Pancreas (tissue), 10 donors: ENCODE results near the gene VGLL2. TPM values are rescaled to one million over a fixed set of nuclear protein-coding genes. Genes with fewer than 3 reads are reported as not detected.

Experiments used
- ATAC-seq, 4 donors: fragments of 200-7000 bp; cut with Tn5 transposase; one replicate each; pipeline versions ENCODE4 v1.8.0 to v1.9.1; 2020; ENCODE audit warnings: mild to moderate bottlenecking in 4 of 4, moderate library complexity in 4 of 4
- DNase-seq, 6 donors: peaks; one replicate each; pipeline ENCODE4 v3.0.0-alpha.2; 2020
- FAIRE-seq: peaks from 2 replicates; lab custom pipeline; 2012; peaks lifted over from hg19 to GRCh38; lab: Jason Lieb, UNC
- H3K27ac ChIP-seq, 4 donors: fragments of 200-600 bp; sonication (generic); 1 replicate in 3 of 4; 2 replicates in 1 of 4; pipeline versions ENCODE4 v1.5.0 to v1.8.0; 2020
- H3K27me3 ChIP-seq, 4 donors: fragments of 200-600 bp; one replicate each; pipeline ENCODE4 v1.8.0; 2021
- H3K36me3 ChIP-seq, 3 donors: fragments of 200-600 bp; sonication (generic) in 1 of 3; one replicate each; pipeline versions ENCODE4 v1.5.0 to v1.8.0; 2020 to 2021
- H3K4me1 ChIP-seq, 3 donors: fragments of 200-600 bp; one replicate each; pipeline ENCODE4 v1.8.0; 2021
- H3K4me3 ChIP-seq, 4 donors: fragments of 200-600 bp; sonication (generic) in 2 of 4; one replicate each; pipeline versions ENCODE4 v1.5.0 to v1.8.0; 2020 to 2021
- H3K9me3 ChIP-seq, 4 donors: fragments of 200-600 bp; one replicate each; pipeline ENCODE4 v1.8.0; 2021
- CTCF ChIP-seq, 4 donors: fragments of 200-600 bp; sonication (generic) in 3 of 4; IDR thresholded peaks; one replicate each; pipeline versions ENCODE4 v1.5.0 to v1.8.0; 2021; ENCODE audit warnings: antibody characterized with exemption in 4 of 4
- WGBS, 2 donors: extraction: QIAGEN DNeasy Blood & Tissue Kit; methylation state at CpG; one replicate each; pipeline ENCODE4 v1.1.7; 2013; 5-methylcytosine and 5-hydroxymethylcytosine counted together
- intact Hi-C, 3 donors: fragments of 100-400 bp; cut with DNase I; formaldehyde crosslinking; loops; one replicate each; pipeline versions ENCODE4 v1.11.1 to v1.14.2; 2022
- polyA plus RNA-seq, 2 donors: library from polyadenylated mRNA; stranded (reverse); fragments of 200-250 nt; gene quantifications; one replicate each; pipeline ENCODE4 v1.2.3, GENCODE V29; 2013
- total RNA-seq, 6 donors: library from RNA; stranded (reverse); fragmentation: NEBNext Ultra II Directional in 4 of 6; extraction: Animal tissue kit (Norgen Biotek cat#: 25700) in 4 of 6; gene quantifications; one replicate each; pipeline versions ENCODE4 v1.2.1 to v1.2.4, GENCODE V29; 2021 to 2023
- donor health status: healthy with polysubstance abuse.
- donor health status: DM: no; HTN: no; CAD: no; lungs with moderate emphysema.
- donor health status: DM: no; HTN: no; CAD: no.
- donor health status: control.
- donor health status: control.
- donor health status: Bipolar disorder and iron deficiency.
- donor health status: DM: yes; HTN: yes; CAD: no.
- donor health status: DM: no; HTN: no; CAD: no.
- donor health status: DM: no; HTN: no; CAD: no.
- donor health status: DM: yes; HTN: yes; CAD: no.

VGLL2 gene
- total and polyA plus RNA-seq, 8 donors: not detected

- no peaks in the 10 kb centered on the region for H3K27me3 ChIP-seq
- FAIRE-seq (no peak), ATAC-seq (no peak), DNase-seq (no peak)
- H3K36me3 ChIP-seq: no peaks in the 10 kb centered on the region
- intact Hi-C loops: no loop called here
- H3K4me3 ChIP-seq: no peak overlapping the region
- no peaks in the 10 kb centered on the region for H3K4me1 ChIP-seq
- H3K9me3 ChIP-seq: no peaks in the 10 kb centered on the region
- 49 to 76% methylated on average over 1 of the region's 1 CpG for WGBS, 2 donors
- TF ChIP-seq CTCF (IDR thresholded peaks at IDR 0.05): no peak
- H3K27ac ChIP-seq: no peak overlapping the region
Observed at GRCh38 chr6:117228202-117228601, 37.2 kb upstream of the VGLL2 start.

GRCh38 chr6:117229870-117230269, 35.5 kb upstream of the VGLL2 start:
- DNase-seq (no peak), FAIRE-seq (no peak), ATAC-seq (no peak)
- Histone ChIP-seq H3K9me3 (no peaks in the 10 kb centered on the region), H3K36me3 (no peaks in the 10 kb centered on the region), H3K27me3 (no peaks in the 10 kb centered on the region), H3K4me3 (no peak overlapping the region), H3K27ac (no peak overlapping the region), H3K4me1 (no peaks in the 10 kb centered on the region)
- WGBS, 2 donors: 41 to 61% methylated on average over 1 of the region's 1 CpG
- no peak for TF ChIP-seq CTCF (IDR thresholded peaks at IDR 0.05)
- intact Hi-C loops: no loop called here

- DNase-seq: no peak
Observed at GRCh38 chr6:117231466-117231865, 33.9 kb upstream of the VGLL2 start.

GRCh38 chr6:117232196-117232595, 33.2 kb upstream of the VGLL2 start:
- no peaks in the 10 kb centered on the region for H3K4me1 ChIP-seq
- TF ChIP-seq CTCF (IDR thresholded peaks at IDR 0.05): no peak
- H3K27me3 ChIP-seq: no peaks in the 10 kb centered on the region
- intact Hi-C loops: no loop called here
- FAIRE-seq (no peak), DNase-seq (no peak), ATAC-seq (no peak)
- no peak overlapping the region for H3K27ac ChIP-seq
- H3K36me3 ChIP-seq: no peaks in the 10 kb centered on the region
- no peaks in the 10 kb centered on the region for H3K9me3 ChIP-seq
- H3K4me3 ChIP-seq: no peak overlapping the region
- 44 to 58% methylated on average over 4 of the region's 4 CpGs for WGBS, 2 donors

More at GRCh38 chr6:117231466-117231865, 33.9 kb upstream of the VGLL2 start:
- Histone ChIP-seq H3K9me3 (no peaks in the 10 kb centered on the region), H3K36me3 (no peaks in the 10 kb centered on the region), H3K4me1 (no peaks in the 10 kb centered on the region), H3K27me3 (no peaks in the 10 kb centered on the region), H3K27ac (no peak overlapping the region), H3K4me3 (no peak overlapping the region)
- intact Hi-C loops: no loop called here
- TF ChIP-seq CTCF (IDR thresholded peaks at IDR 0.05): no peak
- WGBS, 2 donors: 54 to 62% methylated on average over 2 of the region's 2 CpGs
- ATAC-seq (no peak), FAIRE-seq (no peak)

- DNase-seq (no peak), ATAC-seq (peak in 2 of 4 donors; percentile 32 to 56), FAIRE-seq (no peak)
- Histone ChIP-seq H3K27me3 (no peaks in the 10 kb centered on the region), H3K4me3 (no peak overlapping the region), H3K4me1 (no peaks in the 10 kb centered on the region), H3K27ac (no peak overlapping the region), H3K9me3 (no peaks in the 10 kb centered on the region), H3K36me3 (no peaks in the 10 kb centered on the region)
- 49 to 56% methylated on average over 3 of the region's 3 CpGs for WGBS, 2 donors
- intact Hi-C loops: no loop called here
- no peak for TF ChIP-seq CTCF (IDR thresholded peaks at IDR 0.05)
Observed at GRCh38 chr6:117233145-117233544, 32.2 kb upstream of the VGLL2 start.
